SJCRH30 (cell line): ENCODE results near the gene SAP30BP. TPM values are rescaled to one million over a fixed set of nuclear protein-coding genes. Genes with fewer than 3 reads are reported as not detected.

Experiments used
- DNase-seq, 2 experiments: peaks; one replicate each; pipeline ENCODE4 v3.0.0-alpha.2; 2015 to 2020
- H3K27ac ChIP-seq: fragments of 250-450 bp; sonication (Bioruptor Pico); 2 replicates; pipeline ENCODE4 v1.5.1; 2020; ENCODE audit warnings: mild to moderate bottlenecking, moderate library complexity
- H3K27me3 ChIP-seq: fragments of 250-450 bp; sonication (Bioruptor Pico); 2 replicates; pipeline ENCODE4 v1.5.1; 2020; ENCODE audit warnings: mild to moderate bottlenecking, moderate library complexity
- H3K36me3 ChIP-seq: fragments of 250-450 bp; sonication (Bioruptor Pico); 2 replicates; pipeline ENCODE4 v1.5.1; 2020; ENCODE audit warnings: mild to moderate bottlenecking, moderate library complexity
- H3K4me1 ChIP-seq: fragments of 250-450 bp; sonication (Bioruptor Pico); 2 replicates; pipeline ENCODE4 v1.5.1; 2020; ENCODE audit warnings: mild to moderate bottlenecking, moderate library complexity
- H3K4me3 ChIP-seq: fragments of 250-450 bp; sonication (Bioruptor Pico); 2 replicates; pipeline ENCODE4 v1.5.1; 2020; ENCODE audit warnings: mild to moderate bottlenecking, moderate library complexity
- H3K9me3 ChIP-seq: fragments of 250-450 bp; sonication (Bioruptor Pico); replicated peaks from 2 replicates; pipeline ENCODE4 v1.5.1; 2020; ENCODE audit warnings: mild to moderate bottlenecking, moderate library complexity
- total RNA-seq: library from RNA; depleted of rRNA; stranded (reverse); fragments of >200 nt; shearing (Covaris generic); gene quantifications from 2 replicates; pipeline ENCODE4 v1.2.3, GENCODE V29; 2014

Gene SAP30BP
- total RNA-seq, 1 experiment from 2014 or later: 74.0 TPM

GRCh38 chr17:75697651-75698291, 30.6 kb downstream of the SAP30BP start:
- H3K27ac ChIP-seq: no peak overlapping the region
- peaks cover 79% of the 10 kb centered on the region for H3K36me3 ChIP-seq
- DNase-seq: peak; percentile 52 to 57
- H3K4me1 ChIP-seq: peaks cover 13% of the 10 kb centered on the region
- H3K27me3 ChIP-seq: no peaks in the 10 kb centered on the region
- H3K9me3 ChIP-seq: no peaks in the 10 kb centered on the region
- H3K4me3 ChIP-seq: no peak overlapping the region

- Histone ChIP-seq H3K9me3 (no peaks in the 10 kb centered on the region), H3K4me1 (peaks cover 13% of the 10 kb centered on the region), H3K27me3 (no peaks in the 10 kb centered on the region), H3K27ac (no peak overlapping the region), H3K4me3 (no peak overlapping the region), H3K36me3 (peaks cover 78% of the 10 kb centered on the region)
- DNase-seq: no peak
Measured at GRCh38 chr17:75698659-75699058, 31.5 kb downstream of the SAP30BP start.

GRCh38 chr17:75701288-75701687, 34.1 kb downstream of the SAP30BP start:
- no peak overlapping the region for H3K4me3 ChIP-seq
- H3K36me3 ChIP-seq: peaks cover 75% of the 10 kb centered on the region
- no peak for DNase-seq
- peaks cover 13% of the 10 kb centered on the region for H3K4me1 ChIP-seq
- H3K27me3 ChIP-seq: no peaks in the 10 kb centered on the region
- no peak overlapping the region for H3K27ac ChIP-seq
- no peaks in the 10 kb centered on the region for H3K9me3 ChIP-seq

GRCh38 chr17:75703191-75703590, 36.1 kb downstream of the SAP30BP start:
- Histone ChIP-seq H3K9me3 (no peaks in the 10 kb centered on the region), H3K36me3 (peaks cover 79% of the 10 kb centered on the region), H3K4me3 (no peak overlapping the region), H3K4me1 (peaks cover under 1% of the 10 kb centered on the region), H3K27me3 (no peaks in the 10 kb centered on the region), H3K27ac (no peak overlapping the region)
- DNase-seq: no peak

- no peaks in the 10 kb centered on the region for H3K27me3 ChIP-seq
- no peak overlapping the region for H3K27ac ChIP-seq
- no peaks in the 10 kb centered on the region; the same call in 1 of the 2 replicates for H3K4me1 ChIP-seq
- H3K36me3 ChIP-seq: peaks cover 79% of the 10 kb centered on the region
- no peak for DNase-seq
- no peaks in the 10 kb centered on the region for H3K9me3 ChIP-seq
- H3K4me3 ChIP-seq: no peak overlapping the region
Measured at GRCh38 chr17:75703591-75703990, 36.5 kb downstream of the SAP30BP start.

GRCh38 chr17:75704963-75705875, 38.1 kb downstream of the SAP30BP start:
- Histone ChIP-seq H3K4me3 (no peak overlapping the region), H3K36me3 (peaks cover 63% of the 10 kb centered on the region), H3K27me3 (no peaks in the 10 kb centered on the region), H3K4me1 (no peaks in the 10 kb centered on the region), H3K27ac (no peak overlapping the region), H3K9me3 (no peaks in the 10 kb centered on the region)
- DNase-seq: no peak

GRCh38 chr17:75706042-75706728, 39.0 kb downstream of the SAP30BP start:
- Histone ChIP-seq H3K36me3 (peaks cover 55% of the 10 kb centered on the region), H3K27ac (no peak overlapping the region), H3K4me1 (no peaks in the 10 kb centered on the region), H3K27me3 (no peaks in the 10 kb centered on the region), H3K9me3 (no peaks in the 10 kb centered on the region), H3K4me3 (no peak overlapping the region)
- no peak for DNase-seq

GRCh38 chr17:75707079-75707571, 40.0 kb downstream of the SAP30BP start:
- Histone ChIP-seq H3K9me3 (no peaks in the 10 kb centered on the region), H3K36me3 (peaks cover 46% of the 10 kb centered on the region), H3K27ac (no peak overlapping the region), H3K4me1 (no peaks in the 10 kb centered on the region), H3K4me3 (no peak overlapping the region), H3K27me3 (no peaks in the 10 kb centered on the region)
- DNase-seq: no peak

- Histone ChIP-seq H3K36me3 (peaks cover under 1% of the 10 kb centered on the region; the same call in 1 of the 2 replicates), H3K9me3 (no peaks in the 10 kb centered on the region), H3K4me3 (no peak overlapping the region), H3K4me1 (no peaks in the 10 kb centered on the region), H3K27me3 (0 out of 2 replicates have a peak, but pooled peaks cover 6% of the 10 kb centered on the region), H3K27ac (no peak overlapping the region)
- DNase-seq: no peak
Measured at GRCh38 chr17:75712446-75712845, 45.3 kb downstream of the SAP30BP start.

- no peaks in the 10 kb centered on the region for H3K9me3 ChIP-seq
- no peak for DNase-seq
- H3K27me3 ChIP-seq: peaks cover 59% of the 10 kb centered on the region
Measured at GRCh38 chr17:75719732-75720131, 52.6 kb downstream of the SAP30BP start.

GRCh38 chr17:75720656-75721462, 53.7 kb downstream of the SAP30BP start, which contains the start of gene ITGB4:
TSS of gene ITGB4 (plus strand) at chr17:75721459. CDS start at chr17:75724704, 3,245 bp downstream.
- H3K27me3 ChIP-seq: peaks cover 53% of the 10 kb centered on the region
- DNase-seq: peak; percentile 39 to 50

More at GRCh38 chr17:75719732-75720131, 52.6 kb downstream of the SAP30BP start:
- Histone ChIP-seq H3K27ac (no peak overlapping the region), H3K4me3 (no peak overlapping the region), H3K36me3 (no peaks in the 10 kb centered on the region), H3K4me1 (no peaks in the 10 kb centered on the region; the same call in 1 of the 2 replicates)

GRCh38 chr17:75721463-75722011, 54.4 kb downstream of the SAP30BP start:
- H3K27me3 ChIP-seq: peaks cover 53% of the 10 kb centered on the region
- no peaks in the 10 kb centered on the region for H3K9me3 ChIP-seq
- no peaks in the 10 kb centered on the region; the same call in 1 of the 2 replicates for H3K4me1 ChIP-seq
- DNase-seq: no peak
- H3K27ac ChIP-seq: no peak overlapping the region
- H3K36me3 ChIP-seq: no peaks in the 10 kb centered on the region
- H3K4me3 ChIP-seq: peak overlapping the region; percentile 51; the same call in 1 of the 2 replicates

More at GRCh38 chr17:75720656-75721462, 53.7 kb downstream of the SAP30BP start, which contains the start of gene ITGB4:
- Histone ChIP-seq H3K4me3 (peak within 1 kb of the TSS; percentile 51), H3K9me3 (no peaks in the 10 kb centered on the region), H3K27ac (no peak within 1 kb of the TSS), H3K36me3 (no peaks in the 10 kb centered on the region), H3K4me1 (no peaks in the 10 kb centered on the region; the same call in 1 of the 2 replicates)

- peaks cover 53% of the 10 kb centered on the region for H3K27me3 ChIP-seq
- no peak overlapping the region for H3K27ac ChIP-seq
- no peak for DNase-seq
- H3K36me3 ChIP-seq: no peaks in the 10 kb centered on the region
- no peak overlapping the region for H3K4me3 ChIP-seq
- H3K4me1 ChIP-seq: no peaks in the 10 kb centered on the region; the same call in 1 of the 2 replicates
- no peaks in the 10 kb centered on the region for H3K9me3 ChIP-seq
Measured at GRCh38 chr17:75722076-75722475, 54.9 kb downstream of the SAP30BP start.
